H1 (cell line): ENCODE data around the gene HMGCLL1. TPM values are rescaled to one million over a fixed set of nuclear protein-coding genes. Genes with fewer than 3 reads are reported as not detected.
A peak's percentile ranks its signal among the peaks of the same experiment; 100 is the strongest.

Source experiments
- ASH2L ChIP-seq: fragments of 200-600, 300-600 bp; sonication (generic); IDR thresholded peaks from one replicate; pipeline ENCODE4 v1.7.1; 2017; ENCODE audit warnings: low read length
- CBX5 ChIP-seq: fragments of 300-800, 300-1000 bp; sonication (generic); IDR thresholded peaks from 2 replicates; pipeline ENCODE4 v1.7.1; 2016; ENCODE audit warnings: antibody characterized with exemption, low read length, low read depth
- CEBPB ChIP-seq: IDR thresholded peaks from 2 replicates; pipeline ENCODE4 v1.6.1; 2012; ENCODE audit warnings: low read depth, low read length
- CREB1 ChIP-seq: IDR thresholded peaks from 2 replicates; pipeline ENCODE4 v1.6.1; 2012; ENCODE audit warnings: inconsistent platforms
- CTCF ChIP-seq, 3 experiments: IDR thresholded peaks; 1 replicate in 2 of 3; 2 replicates in 1 of 3; pipeline versions ENCODE4 v1.5.1 to v1.6.1; 2011; ENCODE audit warnings: low read length in 3 of 3, mild to moderate bottlenecking in 3 of 3, inconsistent platforms in 2 of 3, low read depth in 1 of 3, moderate library complexity in 1 of 3; ENCODE audit not compliant: insufficient read depth in 1 of 3; ENCODE audit errors: control extremely low read depth in 1 of 3
- HDAC2 ChIP-seq, 2 experiments: fragments of 300-600 bp in 1 of 2; sonication (generic) in 1 of 2; IDR thresholded peaks; 2 replicates each; pipeline ENCODE4 v1.6.1; 2011 to 2012; ENCODE audit warnings: low read depth in 2 of 2, low read length in 2 of 2, mild to moderate bottlenecking in 2 of 2, moderate library complexity in 2 of 2, borderline replicate concordance in 1 of 2, inconsistent platforms in 1 of 2
- KDM1A ChIP-seq: fragments of 200-600, 300-600 bp; sonication (generic); IDR thresholded peaks from 2 replicates; pipeline ENCODE4 v1.7.1; 2016; ENCODE audit warnings: mild to moderate bottlenecking, low read length, borderline replicate concordance
- KDM4A ChIP-seq: IDR thresholded peaks from one replicate; pipeline ENCODE4 v1.7.1; 2012; ENCODE audit warnings: low read depth, mild to moderate bottlenecking, moderate library complexity, low read length, inconsistent platforms; ENCODE audit not compliant: severe bottlenecking
- NRF1 ChIP-seq: IDR thresholded peaks from 2 replicates; pipeline ENCODE4 v1.6.1; 2011; ENCODE audit warnings: mild to moderate bottlenecking, low read depth, low read length, improper control_type of control experiment
- PHF8 ChIP-seq: fragments of 200-600 bp; sonication (generic); conservative IDR thresholded peaks from 2 replicates; pipeline ENCODE4 v1.7.1; 2012; ENCODE audit warnings: low read depth, mild to moderate bottlenecking, inconsistent platforms, low read length, moderate library complexity
- RAD21 ChIP-seq, 2 experiments: IDR thresholded peaks in 1 of 2; conservative IDR thresholded peaks in 1 of 2; 2 replicates each; pipeline ENCODE4 v1.6.1; 2011; ENCODE audit warnings: low read depth in 2 of 2, low read length in 2 of 2, improper control_type of control experiment in 1 of 2, inconsistent platforms in 1 of 2, mild to moderate bottlenecking in 1 of 2, moderate library complexity in 1 of 2
- SIN3A ChIP-seq, 2 experiments: IDR thresholded peaks in 1 of 2; conservative IDR thresholded peaks in 1 of 2; 2 replicates each; pipeline ENCODE4 v1.6.1; 2011 to 2012; ENCODE audit warnings: low read length in 2 of 2, improper control_type of control experiment in 1 of 2, low read depth in 1 of 2, mild to moderate bottlenecking in 1 of 2
- TAF1 ChIP-seq: IDR thresholded peaks from 2 replicates; pipeline ENCODE4 v1.6.1; 2011; ENCODE audit warnings: mild to moderate bottlenecking, low read depth, low read length
- YY1 ChIP-seq: IDR thresholded peaks from 2 replicates; pipeline ENCODE4 v1.6.1; 2011; ENCODE audit warnings: low read depth, mild to moderate bottlenecking, low read length
- polyA plus RNA-seq, 7 experiments: library from polyadenylated mRNA; depleted of rRNA in 3 of 7; stranded (reverse) in 5 of 7; unstranded in 2 of 7; fragments of >200 nt in 5 of 7; fragments of 200-250 nt in 2 of 7; gene quantifications; 1 replicate in 5 of 7; 2 replicates in 1 of 7; 4 replicates in 1 of 7; pipeline versions ENCODE4 v1.2.1 to v1.2.3, GENCODE V29; 2011 to 2013; ENCODE audit warnings: missing spikeins in 2 of 7, mixed read lengths in 2 of 7
- total RNA-seq: library from RNA; stranded (reverse); fragmentation: NEBNext Ultra II Directional; extraction: Animal tissue kit (Norgen Biotek cat#: 25700); gene quantifications from 2 replicates; pipeline ENCODE4 v1.2.1, GENCODE V29; 2021

Gene HMGCLL1
- total and polyA plus RNA-seq, 2 of the 8 experiments (the other 6 are each of a cell fraction or from before 2014, with no cell fraction given) = 0.06 to 0.41 TPM

- TF ChIP-seq CTCF (IDR thresholded peaks at IDR 0.05; ENCODE audit: control extremely low read depth in 1 of 3, insufficient read depth in 1 of 3, low read depth in 1 of 3, low read length in 3 of 3) (peak in 1 of 3 experiments; percentile 3; a peak in 1 of 4 replicates), SIN3A (conservative IDR thresholded peaks at IDR 0.05 in 1 of 2, IDR thresholded peaks at IDR 0.05 in 1 of 2; ENCODE audit: low read depth in 1 of 2, low read length in 2 of 2) (0 out of 4 replicates have a peak, but pooled peaks of 1 of the 2 experiments have one; percentile 23), RAD21 (IDR thresholded peaks at IDR 0.05 in 1 of 2, conservative IDR thresholded peaks at IDR 0.05 in 1 of 2; ENCODE audit: low read depth in 2 of 2, low read length in 2 of 2) (peak in 1 of 2 experiments; percentile 19; a peak in 2 of 4 replicates), TAF1 (0 out of 2 replicates have a peak, but pooled peaks have one; percentile 38), ASH2L (peak; percentile 92), CREB1 (no peak), KDM1A (peak; percentile 48; the same call in 1 of the 2 replicates), CBX5 (no peak), YY1 (0 out of 2 replicates have a peak, but pooled peaks have one; percentile 35), CEBPB (peak; percentile 51; the same call in 1 of the 2 replicates), PHF8 (peak; percentile 47; the same call in 1 of the 2 replicates), KDM4A (peak; percentile 94), NRF1 (peak; percentile 24; the same call in 1 of the 2 replicates), HDAC2 (IDR thresholded peaks at IDR 0.05; ENCODE audit: borderline replicate concordance in 1 of 2, low read depth in 2 of 2, low read length in 2 of 2) (peak in 1 of 2 experiments; percentile 85; a peak in 1 of 4 replicates)
These were observed at the start of gene HMGCLL1 (continued) for GRCh38 chr6:55578537-55579363.
